ENCODE measurements around the gene PP2D1. TPM values are rescaled to one million over a fixed set of nuclear protein-coding genes. Genes with fewer than 3 reads are reported as not detected.
A peak's percentile ranks its signal among the peaks of the same experiment; 100 is the strongest.

Gene PP2D1
- total and polyA plus RNA-seq, 9 of the 15 experiments (the other 6 are each of a cell fraction or from before 2014, with no cell fraction given): 0.07 to 0.10 TPM; not detected in 7

DNA sequence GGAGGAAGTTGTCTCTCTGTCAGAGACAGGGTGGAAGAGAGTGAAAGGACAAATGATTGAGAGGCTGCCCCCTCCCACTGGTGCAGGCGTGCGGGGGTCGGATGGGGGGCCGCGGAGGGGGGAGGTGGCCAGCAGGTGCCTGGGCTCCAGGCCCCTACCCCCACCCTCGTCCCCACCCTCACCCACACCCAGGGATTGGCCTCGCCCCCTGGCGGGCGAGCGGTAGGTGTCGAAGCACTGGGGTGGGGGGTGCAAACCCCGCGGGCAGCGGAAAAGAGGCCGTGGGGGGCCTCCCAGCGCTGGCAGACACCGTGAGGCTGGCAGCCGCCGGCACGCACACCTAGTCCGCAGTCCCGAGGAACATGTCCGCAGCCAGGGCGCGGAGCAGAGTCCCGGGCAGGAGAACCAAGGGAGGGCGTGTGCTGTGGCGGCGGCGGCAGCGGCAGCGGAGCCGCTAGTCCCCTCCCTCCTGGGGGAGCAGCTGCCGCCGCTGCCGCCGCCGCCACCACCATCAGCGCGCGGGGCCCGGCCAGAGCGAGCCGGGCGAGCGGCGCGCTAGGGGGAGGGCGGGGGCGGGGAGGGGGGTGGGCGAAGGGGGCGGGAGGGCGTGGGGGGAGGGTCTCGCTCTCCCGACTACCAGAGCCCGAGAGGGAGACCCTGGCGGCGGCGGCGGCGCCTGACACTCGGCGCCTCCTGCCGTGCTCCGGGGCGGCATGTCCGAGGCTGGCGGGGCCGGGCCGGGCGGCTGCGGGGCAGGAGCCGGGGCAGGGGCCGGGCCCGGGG, 27.9 kb upstream of the PP2D1 start, which contains the start of gene KAT2B (continued):
- TF ChIP-seq TGIF2 (CRISPR knock-in tag; IDR thresholded peaks at IDR 0.05): 0 out of 2 replicates have a peak, but pooled peaks have one; percentile 19
- peak; percentile 58 for TF ChIP-seq SMARCA5 (IDR thresholded peaks at IDR 0.05)
- no peak for TF ChIP-seq SAFB2 (IDR thresholded peaks at IDR 0.05; ENCODE audit: borderline replicate concordance, low read depth, low read length, severe bottlenecking)
- TF ChIP-seq, protein P1, sequence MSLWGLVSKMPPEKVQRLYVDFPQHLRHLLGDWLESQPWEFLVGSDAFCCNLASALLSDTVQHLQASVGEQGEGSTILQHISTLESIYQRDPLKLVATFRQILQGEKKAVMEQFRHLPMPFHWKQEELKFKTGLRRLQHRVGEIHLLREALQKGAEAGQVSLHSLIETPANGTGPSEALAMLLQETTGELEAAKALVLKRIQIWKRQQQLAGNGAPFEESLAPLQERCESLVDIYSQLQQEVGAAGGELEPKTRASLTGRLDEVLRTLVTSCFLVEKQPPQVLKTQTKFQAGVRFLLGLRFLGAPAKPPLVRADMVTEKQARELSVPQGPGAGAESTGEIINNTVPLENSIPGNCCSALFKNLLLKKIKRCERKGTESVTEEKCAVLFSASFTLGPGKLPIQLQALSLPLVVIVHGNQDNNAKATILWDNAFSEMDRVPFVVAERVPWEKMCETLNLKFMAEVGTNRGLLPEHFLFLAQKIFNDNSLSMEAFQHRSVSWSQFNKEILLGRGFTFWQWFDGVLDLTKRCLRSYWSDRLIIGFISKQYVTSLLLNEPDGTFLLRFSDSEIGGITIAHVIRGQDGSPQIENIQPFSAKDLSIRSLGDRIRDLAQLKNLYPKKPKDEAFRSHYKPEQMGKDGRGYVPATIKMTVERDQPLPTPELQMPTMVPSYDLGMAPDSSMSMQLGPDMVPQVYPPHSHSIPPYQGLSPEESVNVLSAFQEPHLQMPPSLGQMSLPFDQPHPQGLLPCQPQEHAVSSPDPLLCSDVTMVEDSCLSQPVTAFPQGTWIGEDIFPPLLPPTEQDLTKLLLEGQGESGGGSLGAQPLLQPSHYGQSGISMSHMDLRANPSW (CRISPR knock-in tag; IDR thresholded peaks at IDR 0.05): no peak
- TF ChIP-seq MECOM (CRISPR knock-in tag; IDR thresholded peaks at IDR 0.05): no peak
- no peak for TF ChIP-seq GTF2F1 (IDR thresholded peaks at IDR 0.05; ENCODE audit: low read depth, low read length)
- no peak for TF ChIP-seq MTA2 (IDR thresholded peaks at IDR 0.05; ENCODE audit: low read depth)
- TF ChIP-seq NFYB (IDR thresholded peaks at IDR 0.05; ENCODE audit: extremely low read depth, insufficient read length): no peak
- peak in 2 of 3 experiments; percentile 56 to 63 for TF ChIP-seq YY1 (IDR thresholded peaks at IDR 0.05; ENCODE audit: borderline replicate concordance in 1 of 3, control insufficient read depth in 1 of 3, extremely low read depth in 1 of 3, insufficient read depth in 3 of 3, insufficient read length in 1 of 3, insufficient replicate concordance in 2 of 3, low read depth in 1 of 3, low read length in 2 of 3)
- peak in 1 of 2 experiments; percentile 62; a peak in 1 of 4 replicates for TF ChIP-seq SIN3A (IDR thresholded peaks at IDR 0.05; ENCODE audit: borderline replicate concordance in 2 of 2, control insufficient read depth in 1 of 2, low read depth in 2 of 2, low read length in 2 of 2)
- TF ChIP-seq ZNF766 (CRISPR knock-in tag; conservative IDR thresholded peaks at IDR 0.05): no peak
- TF ChIP-seq L3MBTL2 (IDR thresholded peaks at IDR 0.05): peak; percentile 56
- TF ChIP-seq BCL6 (CRISPR knock-in tag; IDR thresholded peaks at IDR 0.05): no peak
- TF ChIP-seq ADNP (tag; IDR thresholded peaks at IDR 0.05): no peak; the same call in 1 of the 2 replicates
- 0 out of 2 replicates have a peak, but pooled peaks have one; percentile 45 for TF ChIP-seq CREB1 (IDR thresholded peaks at IDR 0.05)
- TF ChIP-seq CREB1 (CRISPR knock-in tag; IDR thresholded peaks at IDR 0.05): peak; percentile 61
- TF ChIP-seq ZNF316 (IDR thresholded peaks at IDR 0.05): no peak
- TF ChIP-seq, protein P2, sequence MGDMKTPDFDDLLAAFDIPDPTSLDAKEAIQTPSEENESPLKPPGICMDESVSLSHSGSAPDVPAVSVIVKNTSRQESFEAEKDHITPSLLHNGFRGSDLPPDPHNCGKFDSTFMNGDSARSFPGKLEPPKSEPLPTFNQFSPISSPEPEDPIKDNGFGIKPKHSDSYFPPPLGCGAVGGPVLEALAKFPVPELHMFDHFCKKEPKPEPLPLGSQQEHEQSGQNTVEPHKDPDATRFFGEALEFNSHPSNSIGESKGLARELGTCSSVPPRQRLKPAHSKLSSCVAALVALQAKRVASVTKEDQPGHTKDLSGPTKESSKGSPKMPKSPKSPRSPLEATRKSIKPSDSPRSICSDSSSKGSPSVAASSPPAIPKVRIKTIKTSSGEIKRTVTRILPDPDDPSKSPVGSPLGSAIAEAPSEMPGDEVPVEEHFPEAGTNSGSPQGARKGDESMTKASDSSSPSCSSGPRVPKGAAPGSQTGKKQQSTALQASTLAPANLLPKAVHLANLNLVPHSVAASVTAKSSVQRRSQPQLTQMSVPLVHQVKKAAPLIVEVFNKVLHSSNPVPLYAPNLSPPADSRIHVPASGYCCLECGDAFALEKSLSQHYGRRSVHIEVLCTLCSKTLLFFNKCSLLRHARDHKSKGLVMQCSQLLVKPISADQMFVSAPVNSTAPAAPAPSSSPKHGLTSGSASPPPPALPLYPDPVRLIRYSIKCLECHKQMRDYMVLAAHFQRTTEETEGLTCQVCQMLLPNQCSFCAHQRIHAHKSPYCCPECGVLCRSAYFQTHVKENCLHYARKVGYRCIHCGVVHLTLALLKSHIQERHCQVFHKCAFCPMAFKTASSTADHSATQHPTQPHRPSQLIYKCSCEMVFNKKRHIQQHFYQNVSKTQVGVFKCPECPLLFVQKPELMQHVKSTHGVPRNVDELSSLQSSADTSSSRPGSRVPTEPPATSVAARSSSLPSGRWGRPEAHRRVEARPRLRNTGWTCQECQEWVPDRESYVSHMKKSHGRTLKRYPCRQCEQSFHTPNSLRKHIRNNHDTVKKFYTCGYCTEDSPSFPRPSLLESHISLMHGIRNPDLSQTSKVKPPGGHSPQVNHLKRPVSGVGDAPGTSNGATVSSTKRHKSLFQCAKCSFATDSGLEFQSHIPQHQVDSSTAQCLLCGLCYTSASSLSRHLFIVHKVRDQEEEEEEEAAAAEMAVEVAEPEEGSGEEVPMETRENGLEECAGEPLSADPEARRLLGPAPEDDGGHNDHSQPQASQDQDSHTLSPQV (IDR thresholded peaks at IDR 0.05): no peak

Data from K562 (cell line).